Renal cortical epithelial cell (primary cell): ENCODE measurements around the gene GSTM3. TPM values are rescaled to one million over a fixed set of nuclear protein-coding genes. Genes with fewer than 3 reads are reported as not detected.

ENCODE experiments used
- DNase-seq: peaks from one replicate; pipeline ENCODE4 v3.0.0-alpha.2; 2011; ENCODE audit warnings: low read depth
- total RNA-seq: library from RNA; depleted of rRNA; stranded (reverse); fragments of >200 nt; gene quantifications from 2 replicates; pipeline ENCODE4 v1.2.3, GENCODE V29; 2014

GSTM3 gene
- total RNA-seq = 75.2 and 85.6 TPM in 2 replicates

GRCh38 chr1:109740615-109741373 is at the start of gene GSTM3:
TSS of gene GSTM3 (minus strand) at chr1:109741038. CDS start at chr1:109740287, 751 bp downstream.
- DNase-seq = no peak

- no peak for DNase-seq
Measured at GRCh38 chr1:109790329-109790728, 49.5 kb upstream of the GSTM3 start.

- no peak for DNase-seq
Measured at GRCh38 chr1:109789551-109790180, 48.8 kb upstream of the GSTM3 start.

- no peak for DNase-seq
Measured at GRCh38 chr1:109788695-109789521, 48.1 kb upstream of the GSTM3 start.

- no peak for DNase-seq
Measured at GRCh38 chr1:109787845-109788601, 47.2 kb upstream of the GSTM3 start.

- DNase-seq = no peak
Measured at GRCh38 chr1:109787211-109787844, 46.5 kb upstream of the GSTM3 start.

GRCh38 chr1:109786531-109787021 is 45.7 kb upstream of the GSTM3 start:
- peak; percentile 38 for DNase-seq

GRCh38 chr1:109786112-109786480 is 45.3 kb upstream of the GSTM3 start:
- DNase-seq = no peak

- no peak for DNase-seq
Measured at GRCh38 chr1:109785446-109786111, 44.7 kb upstream of the GSTM3 start.

GRCh38 chr1:109784551-109785252 is 43.9 kb upstream of the GSTM3 start:
- no peak for DNase-seq

- peak; percentile 95 for DNase-seq
Measured at GRCh38 chr1:109783436-109783835, 42.6 kb upstream of the GSTM3 start.

GRCh38 chr1:109782927-109783326 is 42.1 kb upstream of the GSTM3 start:
- DNase-seq = no peak

GRCh38 chr1:109782514-109782913 is 41.7 kb upstream of the GSTM3 start:
- DNase-seq = no peak

GRCh38 chr1:109781806-109782205 is 41.0 kb upstream of the GSTM3 start:
- no peak for DNase-seq

GRCh38 chr1:109780982-109781381 is 40.1 kb upstream of the GSTM3 start:
- no peak for DNase-seq

- no peak for DNase-seq
Measured at GRCh38 chr1:109777980-109778625, 37.3 kb upstream of the GSTM3 start.

GRCh38 chr1:109777436-109777835 is 36.6 kb upstream of the GSTM3 start:
- no peak for DNase-seq

GRCh38 chr1:109776911-109777310 is 36.1 kb upstream of the GSTM3 start:
- DNase-seq = peak; percentile 55

GRCh38 chr1:109776206-109776835 is 35.5 kb upstream of the GSTM3 start:
- DNase-seq = no peak
